Stimulated activated naive B cell treated with anti-CD40 and anti-IgM and Interleukin-4, amounts not matched to agents 10 μg/mL and 1 μg/mL and 100 μg/mL, for 72 hours (primary cell): ENCODE results near the gene PARVA.

Source experiments
- ATAC-seq, 2 donors: fragments of 150-1000 bp; cut with Tn5 transposase; replicated peaks; 2 replicates each; pipeline ENCODE4 v1.10.0; 2021; ENCODE audit warnings: moderate library complexity in 1 of 2
- DNase-seq: peaks from one replicate; pipeline ENCODE4 v3.0.0; 2021
- H3K27ac Mint-ChIP-seq: one replicate; pipeline ENCODE4 v1.8.0; 2022; ENCODE audit warnings: mild to moderate bottlenecking, mixed read lengths
- H3K27me3 Mint-ChIP-seq, 2 donors: one replicate each; pipeline ENCODE4 v1.8.0; 2022; ENCODE audit warnings: mixed read lengths in 2 of 2
- H3K36me3 Mint-ChIP-seq, 2 donors: one replicate each; pipeline ENCODE4 v1.8.0; 2022; ENCODE audit warnings: mixed read lengths in 2 of 2, mild to moderate bottlenecking in 1 of 2
- H3K4me1 Mint-ChIP-seq, 2 donors: one replicate each; pipeline ENCODE4 v1.8.0; 2022; ENCODE audit warnings: mixed read lengths in 2 of 2, mild to moderate bottlenecking in 1 of 2
- H3K4me3 Mint-ChIP-seq, 2 donors: one replicate each; pipeline ENCODE4 v1.8.0; 2022; ENCODE audit warnings: mild to moderate bottlenecking in 2 of 2, mixed read lengths in 2 of 2, moderate library complexity in 1 of 2
- H3K9me3 Mint-ChIP-seq, 2 donors: one replicate each; pipeline ENCODE4 v1.8.0; 2022; ENCODE audit warnings: mixed read lengths in 2 of 2, mild to moderate bottlenecking in 1 of 2

Gene PARVA

GRCh38 chr11:12531020-12531419 lies 153.6 kb downstream of the PARVA start:
- ATAC-seq (no peak), DNase-seq (no peak)
- H3K27ac Mint-ChIP-seq, result no peak overlapping the region
- H3K27me3 Mint-ChIP-seq, result no peaks in the 10 kb centered on the region
- H3K9me3 Mint-ChIP-seq, result no peaks in the 10 kb centered on the region
- no peak overlapping the region for H3K4me3 Mint-ChIP-seq
- H3K36me3 Mint-ChIP-seq, result no peaks in the 10 kb centered on the region
- H3K4me1 Mint-ChIP-seq, result no peaks in the 10 kb centered on the region

- H3K27me3 Mint-ChIP-seq, result peaks cover 0 to under 1% of the 10 kb centered on the region in 2 donors
- H3K27ac Mint-ChIP-seq, result no peak overlapping the region
- no peak for ATAC-seq
- H3K4me1 Mint-ChIP-seq, result no peaks in the 10 kb centered on the region
- no peaks in the 10 kb centered on the region for H3K9me3 Mint-ChIP-seq
- no peak overlapping the region for H3K4me3 Mint-ChIP-seq
- DNase-seq, result no peak
- H3K36me3 Mint-ChIP-seq, result no peaks in the 10 kb centered on the region
These were observed 154.3 kb downstream of the PARVA start for GRCh38 chr11:12531681-12532080.

GRCh38 chr11:12532580-12532979 lies 155.2 kb downstream of the PARVA start:
- no peak for ATAC-seq
- H3K4me3 Mint-ChIP-seq, result no peak overlapping the region
- no peak for DNase-seq
- no peaks in the 10 kb centered on the region for H3K9me3 Mint-ChIP-seq
- H3K27ac Mint-ChIP-seq, result no peak overlapping the region
- no peaks in the 10 kb centered on the region for H3K4me1 Mint-ChIP-seq
- no peaks in the 10 kb centered on the region for H3K36me3 Mint-ChIP-seq
- peaks cover 0 to 5% of the 10 kb centered on the region in 2 donors for H3K27me3 Mint-ChIP-seq

- ATAC-seq (no peak), DNase-seq (no peak)
- Mint-ChIP-seq H3K4me3 (no peak overlapping the region), H3K9me3 (no peaks in the 10 kb centered on the region), H3K27ac (no peak overlapping the region), H3K4me1 (no peaks in the 10 kb centered on the region), H3K36me3 (no peaks in the 10 kb centered on the region), H3K27me3 (peaks cover 0 to 5% of the 10 kb centered on the region in 2 donors)
These were observed 157.2 kb downstream of the PARVA start for GRCh38 chr11:12534549-12534948.

- H3K27ac Mint-ChIP-seq, result no peak overlapping the region
- no peaks in the 10 kb centered on the region for H3K36me3 Mint-ChIP-seq
- DNase-seq (no peak), ATAC-seq (no peak)
- H3K9me3 Mint-ChIP-seq, result no peaks in the 10 kb centered on the region
- peaks cover 0 to 5% of the 10 kb centered on the region in 2 donors for H3K27me3 Mint-ChIP-seq
- no peak overlapping the region for H3K4me3 Mint-ChIP-seq
- no peaks in the 10 kb centered on the region for H3K4me1 Mint-ChIP-seq
These were observed 157.9 kb downstream of the PARVA start for GRCh38 chr11:12535321-12535720.

GRCh38 chr11:12536566-12536965 lies 159.2 kb downstream of the PARVA start:
- no peak for ATAC-seq
- H3K27me3 Mint-ChIP-seq, result peaks cover 0 to 5% of the 10 kb centered on the region in 2 donors
- H3K36me3 Mint-ChIP-seq, result no peaks in the 10 kb centered on the region
- no peak for DNase-seq
- H3K4me3 Mint-ChIP-seq, result no peak overlapping the region
- no peaks in the 10 kb centered on the region for H3K4me1 Mint-ChIP-seq
- H3K27ac Mint-ChIP-seq, result no peak overlapping the region
- H3K9me3 Mint-ChIP-seq, result no peaks in the 10 kb centered on the region

GRCh38 chr11:12537778-12538401 lies 160.5 kb downstream of the PARVA start:
- Mint-ChIP-seq H3K27me3 (peaks cover 0 to 5% of the 10 kb centered on the region in 2 donors), H3K4me3 (no peak overlapping the region), H3K4me1 (no peaks in the 10 kb centered on the region), H3K36me3 (no peaks in the 10 kb centered on the region), H3K27ac (peak overlapping the region; percentile 32), H3K9me3 (no peaks in the 10 kb centered on the region)
- ATAC-seq (no peak), DNase-seq (no peak)

GRCh38 chr11:12538889-12539421 lies 161.6 kb downstream of the PARVA start:
- H3K4me1 Mint-ChIP-seq, result no peaks in the 10 kb centered on the region
- no peak for DNase-seq
- H3K4me3 Mint-ChIP-seq, result no peak overlapping the region
- no peak for ATAC-seq
- H3K9me3 Mint-ChIP-seq, result no peaks in the 10 kb centered on the region
- H3K36me3 Mint-ChIP-seq, result no peaks in the 10 kb centered on the region
- no peak overlapping the region for H3K27ac Mint-ChIP-seq
- peaks cover 0 to 10% of the 10 kb centered on the region in 2 donors for H3K27me3 Mint-ChIP-seq

- Mint-ChIP-seq H3K4me3 (no peak overlapping the region), H3K36me3 (no peaks in the 10 kb centered on the region), H3K4me1 (no peaks in the 10 kb centered on the region), H3K9me3 (no peaks in the 10 kb centered on the region), H3K27me3 (peaks cover 0 to 10% of the 10 kb centered on the region in 2 donors), H3K27ac (no peak overlapping the region)
- DNase-seq, result no peak
- no peak for ATAC-seq
These were observed 162.2 kb downstream of the PARVA start for GRCh38 chr11:12539572-12539971.

GRCh38 chr11:12540075-12540680 lies 162.8 kb downstream of the PARVA start:
- DNase-seq (no peak), ATAC-seq (no peak)
- no peak overlapping the region for H3K4me3 Mint-ChIP-seq
- H3K4me1 Mint-ChIP-seq, result no peaks in the 10 kb centered on the region
- H3K27me3 Mint-ChIP-seq, result peaks cover 0 to 10% of the 10 kb centered on the region in 2 donors
- H3K27ac Mint-ChIP-seq, result no peak overlapping the region
- no peaks in the 10 kb centered on the region for H3K36me3 Mint-ChIP-seq
- H3K9me3 Mint-ChIP-seq, result no peaks in the 10 kb centered on the region

GRCh38 chr11:12540913-12541582 lies 163.7 kb downstream of the PARVA start:
- no peaks in the 10 kb centered on the region for H3K4me1 Mint-ChIP-seq
- H3K36me3 Mint-ChIP-seq, result no peaks in the 10 kb centered on the region
- no peak for ATAC-seq
- H3K4me3 Mint-ChIP-seq, result no peak overlapping the region
- DNase-seq, result no peak
- peaks cover 0 to 10% of the 10 kb centered on the region in 2 donors for H3K27me3 Mint-ChIP-seq
- H3K9me3 Mint-ChIP-seq, result no peaks in the 10 kb centered on the region
- H3K27ac Mint-ChIP-seq, result no peak overlapping the region

- Mint-ChIP-seq H3K27me3 (peaks cover 0 to 10% of the 10 kb centered on the region in 2 donors), H3K27ac (no peak overlapping the region), H3K36me3 (no peaks in the 10 kb centered on the region), H3K4me1 (no peaks in the 10 kb centered on the region), H3K4me3 (no peak overlapping the region), H3K9me3 (no peaks in the 10 kb centered on the region)
- DNase-seq (no peak), ATAC-seq (peak in 1 of 2 donors; percentile 15)
These were observed 164.3 kb downstream of the PARVA start for GRCh38 chr11:12541583-12542151.

- Mint-ChIP-seq H3K9me3 (no peaks in the 10 kb centered on the region), H3K4me1 (no peaks in the 10 kb centered on the region), H3K27ac (no peak overlapping the region), H3K4me3 (no peak overlapping the region), H3K27me3 (peaks cover 0 to 6% of the 10 kb centered on the region in 2 donors), H3K36me3 (no peaks in the 10 kb centered on the region)
- DNase-seq, result no peak
- no peak for ATAC-seq
These were observed 165.0 kb downstream of the PARVA start for GRCh38 chr11:12542186-12542935.
